Calu3 (cell line): ENCODE data around the gene MON2. TPM values are rescaled to one million over a fixed set of nuclear protein-coding genes. Genes with fewer than 3 reads are reported as not detected.
A peak's percentile ranks its signal among the peaks of the same experiment; 100 is the strongest.

Source experiments
- Bru-seq: library from RNA; stranded (reverse); fragments of 400-500 nt; gene quantifications from one replicate; lab custom pipeline; 2021; lab: Mats Ljungman, UMichigan
- BruChase-seq, 2 experiments: library from RNA; stranded (reverse); fragments of 400-500 nt; gene quantifications; one replicate each; lab custom pipeline; 2021; lab: Mats Ljungman, UMichigan
- BruUV-seq: library from RNA; stranded (reverse); fragments of 400-500 nt; replicated peaks from 2 replicates; lab custom pipeline; 2021; lab: Mats Ljungman, UMichigan
- CTCF ChIA-PET: fragments of 300-600 bp; sonication (Branson Sonifier 250); formaldehyde crosslinking; loops from one replicate; lab custom pipeline; 2022; ENCODE audit warnings: antibody characterized with exemption; lab: Charles Lee
- DNase-seq: peaks from one replicate; pipeline ENCODE4 v3.0.0; 2022
- H3K27ac Mint-ChIP-seq: one replicate; pipeline ENCODE4 v1.8.0; 2022; ENCODE audit warnings: mixed read lengths; ENCODE audit not compliant: unreplicated experiment
- H3K27me3 Mint-ChIP-seq: one replicate; pipeline ENCODE4 v1.8.0; 2022; ENCODE audit warnings: mixed read lengths; ENCODE audit not compliant: unreplicated experiment
- H3K36me3 Mint-ChIP-seq: one replicate; pipeline ENCODE4 v1.8.0; 2022; ENCODE audit warnings: mild to moderate bottlenecking, moderate library complexity, mixed read lengths; ENCODE audit not compliant: insufficient read depth, unreplicated experiment
- H3K4me1 Mint-ChIP-seq: one replicate; pipeline ENCODE4 v1.8.0; 2022; ENCODE audit warnings: mild to moderate bottlenecking, low read depth, mixed read lengths; ENCODE audit not compliant: unreplicated experiment
- H3K4me3 Mint-ChIP-seq: one replicate; pipeline ENCODE4 v1.8.0; 2022; ENCODE audit warnings: mild to moderate bottlenecking, low read depth, moderate library complexity, mixed read lengths; ENCODE audit not compliant: unreplicated experiment
- H3K9me3 Mint-ChIP-seq: one replicate; pipeline ENCODE4 v1.8.0; 2022; ENCODE audit warnings: low read depth, mixed read lengths; ENCODE audit not compliant: unreplicated experiment
- intact Hi-C: fragments of 100-400 bp; cut with micrococcal nuclease; formaldehyde crosslinking; loops from one replicate; pipeline ENCODE4 v1.10.0; 2022; ENCODE audit not compliant: unreplicated experiment
- long read RNA-seq: library from polyadenylated mRNA; stranded (forward); transcript quantifications from one replicate; pipeline ENCODE4 v2.0.0, GENCODE V29; 2022
- total RNA-seq: library from RNA; stranded (reverse); gene quantifications from 2 replicates; pipeline ENCODE4 v1.2.3, GENCODE V29; 2022
- TF ChIP-seq, protein P1 (sequence below): fragments of 200-600 bp; IDR thresholded peaks from one replicate; pipeline ENCODE4 v1.8.0; 2022; ENCODE audit warnings: antibody characterized with exemption; ENCODE audit not compliant: unreplicated experiment

MON2 gene, protein sequence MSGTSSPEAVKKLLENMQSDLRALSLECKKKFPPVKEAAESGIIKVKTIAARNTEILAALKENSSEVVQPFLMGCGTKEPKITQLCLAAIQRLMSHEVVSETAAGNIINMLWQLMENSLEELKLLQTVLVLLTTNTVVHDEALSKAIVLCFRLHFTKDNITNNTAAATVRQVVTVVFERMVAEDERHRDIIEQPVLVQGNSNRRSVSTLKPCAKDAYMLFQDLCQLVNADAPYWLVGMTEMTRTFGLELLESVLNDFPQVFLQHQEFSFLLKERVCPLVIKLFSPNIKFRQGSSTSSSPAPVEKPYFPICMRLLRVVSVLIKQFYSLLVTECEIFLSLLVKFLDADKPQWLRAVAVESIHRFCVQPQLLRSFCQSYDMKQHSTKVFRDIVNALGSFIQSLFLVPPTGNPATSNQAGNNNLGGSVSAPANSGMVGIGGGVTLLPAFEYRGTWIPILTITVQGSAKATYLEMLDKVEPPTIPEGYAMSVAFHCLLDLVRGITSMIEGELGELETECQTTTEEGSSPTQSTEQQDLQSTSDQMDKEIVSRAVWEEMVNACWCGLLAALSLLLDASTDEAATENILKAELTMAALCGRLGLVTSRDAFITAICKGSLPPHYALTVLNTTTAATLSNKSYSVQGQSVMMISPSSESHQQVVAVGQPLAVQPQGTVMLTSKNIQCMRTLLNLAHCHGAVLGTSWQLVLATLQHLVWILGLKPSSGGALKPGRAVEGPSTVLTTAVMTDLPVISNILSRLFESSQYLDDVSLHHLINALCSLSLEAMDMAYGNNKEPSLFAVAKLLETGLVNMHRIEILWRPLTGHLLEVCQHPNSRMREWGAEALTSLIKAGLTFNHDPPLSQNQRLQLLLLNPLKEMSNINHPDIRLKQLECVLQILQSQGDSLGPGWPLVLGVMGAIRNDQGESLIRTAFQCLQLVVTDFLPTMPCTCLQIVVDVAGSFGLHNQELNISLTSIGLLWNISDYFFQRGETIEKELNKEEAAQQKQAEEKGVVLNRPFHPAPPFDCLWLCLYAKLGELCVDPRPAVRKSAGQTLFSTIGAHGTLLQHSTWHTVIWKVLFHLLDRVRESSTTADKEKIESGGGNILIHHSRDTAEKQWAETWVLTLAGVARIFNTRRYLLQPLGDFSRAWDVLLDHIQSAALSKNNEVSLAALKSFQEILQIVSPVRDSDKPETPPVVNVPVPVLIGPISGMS (N-terminal part only)
- 46.7 and 48.6 TPM in 2 replicates for total RNA-seq
- Bru-seq, nascent RNA: percentile 88 among the genes with signal in this experiment
- percentile 77 among the genes with signal in this experiment for BruChase-seq, experiment 1, labeled RNA remaining after a 6-hour chase
- BruChase-seq, experiment 2, labeled RNA remaining after a 2-hour chase: percentile 83 among the genes with signal in this experiment
- long read RNA-seq, full-length matches to known transcripts: 2 of 7 reads
- long read RNA-seq, partial matches to known transcripts: 2 of 7 reads
- long read RNA-seq, other reads (novel, unspliced or antisense): 3 of 7 reads

- TF ChIP-seq, protein P1, sequence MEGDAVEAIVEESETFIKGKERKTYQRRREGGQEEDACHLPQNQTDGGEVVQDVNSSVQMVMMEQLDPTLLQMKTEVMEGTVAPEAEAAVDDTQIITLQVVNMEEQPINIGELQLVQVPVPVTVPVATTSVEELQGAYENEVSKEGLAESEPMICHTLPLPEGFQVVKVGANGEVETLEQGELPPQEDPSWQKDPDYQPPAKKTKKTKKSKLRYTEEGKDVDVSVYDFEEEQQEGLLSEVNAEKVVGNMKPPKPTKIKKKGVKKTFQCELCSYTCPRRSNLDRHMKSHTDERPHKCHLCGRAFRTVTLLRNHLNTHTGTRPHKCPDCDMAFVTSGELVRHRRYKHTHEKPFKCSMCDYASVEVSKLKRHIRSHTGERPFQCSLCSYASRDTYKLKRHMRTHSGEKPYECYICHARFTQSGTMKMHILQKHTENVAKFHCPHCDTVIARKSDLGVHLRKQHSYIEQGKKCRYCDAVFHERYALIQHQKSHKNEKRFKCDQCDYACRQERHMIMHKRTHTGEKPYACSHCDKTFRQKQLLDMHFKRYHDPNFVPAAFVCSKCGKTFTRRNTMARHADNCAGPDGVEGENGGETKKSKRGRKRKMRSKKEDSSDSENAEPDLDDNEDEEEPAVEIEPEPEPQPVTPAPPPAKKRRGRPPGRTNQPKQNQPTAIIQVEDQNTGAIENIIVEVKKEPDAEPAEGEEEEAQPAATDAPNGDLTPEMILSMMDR: no peak
- H3K27ac Mint-ChIP-seq: peak within 1 kb of the TSS; percentile 93
- peak within 1 kb of the TSS; percentile 93 for H3K4me3 Mint-ChIP-seq
- CTCF ChIA-PET: interaction anchor here (0.8 to 1.5 kb wide), 6 partner anchors 16 to 469 kb away, joined by 3 to 4 read pairs (median 3); no protein-coding TSS in a partner anchor
- peaks cover 9% of the 10 kb centered on the region for H3K4me1 Mint-ChIP-seq
- H3K9me3 Mint-ChIP-seq: no peaks in the 10 kb centered on the region
- peaks cover 22% of the 10 kb centered on the region for H3K27me3 Mint-ChIP-seq
- DNase-seq: peak; percentile 95
- H3K36me3 Mint-ChIP-seq: peaks cover 22% of the 10 kb centered on the region
- BruUV-seq: no TSS peak
- intact Hi-C loops: no loop called here
These were observed at the start of gene MON2 for GRCh38 chr12:62466594-62467491. Gene MON2 (plus strand): TSS chr12:62466826. CDS start chr12:62467208, 382 bp downstream.

DNA sequence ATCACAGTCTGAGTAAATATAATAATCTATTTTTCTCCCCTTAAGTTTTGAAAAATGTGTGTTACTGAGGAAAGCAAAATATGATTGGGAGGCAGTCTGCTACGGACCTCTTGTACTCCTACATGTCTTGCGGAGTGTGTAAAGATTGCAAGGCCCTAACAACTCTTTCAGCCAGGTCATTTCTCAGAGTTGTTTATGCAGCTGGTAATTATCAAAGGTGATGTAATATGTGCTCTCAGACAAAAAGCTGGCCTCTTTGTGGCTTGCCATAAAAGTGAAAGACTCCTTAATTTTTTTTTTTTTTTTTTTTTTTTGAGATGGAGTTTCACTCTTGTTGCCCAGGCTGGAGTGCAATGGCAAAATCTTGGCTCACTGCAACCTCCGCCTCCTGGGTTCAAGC is 40.5 kb upstream of the MON2 start:
- intact Hi-C loops: no loop called here
- CTCF ChIA-PET: no interaction called here
- Mint-ChIP-seq H3K27me3 (peaks cover 12% of the 10 kb centered on the region), H3K36me3 (no peaks in the 10 kb centered on the region), H3K9me3 (peaks cover 3% of the 10 kb centered on the region), H3K27ac (no peak overlapping the region), H3K4me1 (no peaks in the 10 kb centered on the region), H3K4me3 (no peak overlapping the region)
- TF ChIP-seq, protein P1: no peak
- DNase-seq: no peak
- no TSS peak for BruUV-seq

GRCh38 chr12:62429457-62429856 is 37.2 kb upstream of the MON2 start:
- Mint-ChIP-seq H3K9me3 (peaks cover 3% of the 10 kb centered on the region), H3K27ac (no peak overlapping the region), H3K36me3 (no peaks in the 10 kb centered on the region), H3K4me1 (no peaks in the 10 kb centered on the region), H3K4me3 (no peak overlapping the region), H3K27me3 (peaks cover 32% of the 10 kb centered on the region)
- CTCF ChIA-PET: no interaction called here
- no peak for DNase-seq
- TF ChIP-seq, protein P1: no peak
- intact Hi-C loops: no loop called here
- BruUV-seq: no TSS peak
